ENCODE data around the gene RARB. TPM values are rescaled to one million over a fixed set of nuclear protein-coding genes. Genes with fewer than 3 reads are reported as not detected.

The RARB gene
- total RNA-seq, 1 donor from 2014 or later = 1.8 TPM

- H3K36me3 ChIP-seq = no peaks in the 10 kb centered on the region
- TF ChIP-seq EZH2 (IDR thresholded peaks at IDR 0.05) = no peak
- no peak for TF ChIP-seq EZH2phosphoT487 (IDR thresholded peaks at IDR 0.05)
- no peak for TF ChIP-seq CTCF (IDR thresholded peaks at IDR 0.05)
- H3K36me3 Mint-ChIP-seq = peaks cover 4% of the 10 kb centered on the region
- no peaks in the 10 kb centered on the region for H4K20me1 ChIP-seq (ENCODE audit: low read depth)
- no peak overlapping the region for H3K4me3 Mint-ChIP-seq
- no peak overlapping the region for H3K27ac Mint-ChIP-seq
- H3K27ac ChIP-seq = no peak overlapping the region
- H3K79me2 ChIP-seq (ENCODE audit: low read depth) = no peaks in the 10 kb centered on the region
- H2AFZ ChIP-seq (replicated peaks) = no peak overlapping the region
- peaks cover 3% of the 10 kb centered on the region for H3K4me1 ChIP-seq
- H3K4me1 Mint-ChIP-seq = no peaks in the 10 kb centered on the region
- H3K27me3 ChIP-seq = no peaks in the 10 kb centered on the region
- H3K4me3 ChIP-seq = no peak overlapping the region
- peaks cover 2% of the 10 kb centered on the region for H3K27me3 Mint-ChIP-seq (ENCODE audit: insufficient read depth, low read depth)
- no peak for DNase-seq (ENCODE audit: low spot score)
- no peaks in the 10 kb centered on the region for H3F3A ChIP-seq (ENCODE audit: low read depth)
- H3K4me2 ChIP-seq = no peak overlapping the region
- H3K9me3 ChIP-seq (ENCODE audit: low read depth) = no peaks in the 10 kb centered on the region
- no peak overlapping the region for H3K9ac ChIP-seq
- H3K9me3 Mint-ChIP-seq = peaks cover 26% of the 10 kb centered on the region
Observed at GRCh38 chr3:25497096-25497495, 69.0 kb downstream of the RARB start.

- Histone ChIP-seq H3K9me3 (ENCODE audit: low read depth) (no peaks in the 10 kb centered on the region), H3K4me2 (no peak overlapping the region), H3K79me2 (ENCODE audit: low read depth) (no peaks in the 10 kb centered on the region), H3K36me3 (no peaks in the 10 kb centered on the region), H3K4me1 (peaks cover 3% of the 10 kb centered on the region), H3F3A (ENCODE audit: low read depth) (no peaks in the 10 kb centered on the region), H3K4me3 (no peak overlapping the region), H3K9ac (no peak overlapping the region), H2AFZ (replicated peaks) (no peak overlapping the region), H4K20me1 (ENCODE audit: low read depth) (no peaks in the 10 kb centered on the region), H3K27me3 (no peaks in the 10 kb centered on the region), H3K27ac (no peak overlapping the region)
- H3K4me3 Mint-ChIP-seq = no peak overlapping the region
- peaks cover 8% of the 10 kb centered on the region for H3K9me3 Mint-ChIP-seq
- H3K27ac Mint-ChIP-seq = no peak overlapping the region
- H3K27me3 Mint-ChIP-seq (ENCODE audit: insufficient read depth, low read depth) = peaks cover 6% of the 10 kb centered on the region
- TF ChIP-seq EZH2phosphoT487 (IDR thresholded peaks at IDR 0.05) (no peak), CTCF (IDR thresholded peaks at IDR 0.05) (no peak), EZH2 (IDR thresholded peaks at IDR 0.05) (no peak)
- H3K4me1 Mint-ChIP-seq = peaks cover 4% of the 10 kb centered on the region
- no peaks in the 10 kb centered on the region for H3K36me3 Mint-ChIP-seq
- no peak for DNase-seq (ENCODE audit: low spot score)
Observed at GRCh38 chr3:25500706-25501210, 72.7 kb downstream of the RARB start.

GRCh38 chr3:25502233-25502632, 74.2 kb downstream of the RARB start:
- Histone ChIP-seq H3K4me1 (peaks cover 3% of the 10 kb centered on the region), H3K79me2 (ENCODE audit: low read depth) (no peaks in the 10 kb centered on the region), H2AFZ (replicated peaks) (no peak overlapping the region), H3K9ac (no peak overlapping the region), H3K36me3 (no peaks in the 10 kb centered on the region), H3F3A (ENCODE audit: low read depth) (no peaks in the 10 kb centered on the region), H3K27me3 (no peaks in the 10 kb centered on the region), H3K4me2 (no peak overlapping the region), H4K20me1 (ENCODE audit: low read depth) (no peaks in the 10 kb centered on the region), H3K27ac (no peak overlapping the region), H3K4me3 (no peak overlapping the region), H3K9me3 (ENCODE audit: low read depth) (no peaks in the 10 kb centered on the region)
- H3K27ac Mint-ChIP-seq = no peak overlapping the region
- H3K4me3 Mint-ChIP-seq = no peak overlapping the region
- peaks cover 11% of the 10 kb centered on the region for H3K9me3 Mint-ChIP-seq
- no peak for TF ChIP-seq EZH2 (IDR thresholded peaks at IDR 0.05)
- TF ChIP-seq EZH2phosphoT487 (IDR thresholded peaks at IDR 0.05) = no peak
- peak; percentile 12 for TF ChIP-seq CTCF (IDR thresholded peaks at IDR 0.05)
- peaks cover 6% of the 10 kb centered on the region for H3K27me3 Mint-ChIP-seq (ENCODE audit: insufficient read depth, low read depth)
- H3K36me3 Mint-ChIP-seq = no peaks in the 10 kb centered on the region
- DNase-seq (ENCODE audit: low spot score) = no peak
- peaks cover 11% of the 10 kb centered on the region for H3K4me1 Mint-ChIP-seq
